HepG2 (cell line): ENCODE results near the gene MPV17L2. TPM values are rescaled to one million over a fixed set of nuclear protein-coding genes. Genes with fewer than 3 reads are reported as not detected.

Experiments
- FLYWCH1 ChIP-seq: sonication (generic); formaldehyde crosslinking; IDR thresholded peaks from 2 replicates; pipeline ENCODE4 v1.8.1; 2023; ENCODE audit warnings: mild to moderate bottlenecking, missing genetic modification reagents
- HDAC2 ChIP-seq: sonication (generic); formaldehyde crosslinking; IDR thresholded peaks from 2 replicates; pipeline ENCODE4 v1.4.0; 2020; ENCODE audit warnings: missing genetic modification reagents
- MAFF ChIP-seq: IDR thresholded peaks from 2 replicates; pipeline ENCODE4 v1.6.1; 2011; ENCODE audit warnings: low read depth, low read length, improper control_type of control experiment
- NFE2L1 ChIP-seq: sonication (generic); formaldehyde crosslinking; IDR thresholded peaks from 2 replicates; pipeline ENCODE4 v1.4.0; 2020; ENCODE audit warnings: missing genetic modification reagents, mild to moderate bottlenecking, borderline replicate concordance
- NR2C2 ChIP-seq: sonication (generic); formaldehyde crosslinking; IDR thresholded peaks from 2 replicates; pipeline ENCODE4 v1.4.0; 2020; ENCODE audit warnings: missing genetic modification reagents, mild to moderate bottlenecking, moderate library complexity, borderline replicate concordance
- PCBP2 ChIP-seq: fragments of 200-400 bp; formaldehyde crosslinking; optimal IDR thresholded peaks from 2 replicates; pipeline ENCODE3; 2018; ENCODE audit warnings: low read length, low read depth; ENCODE audit not compliant: poor library complexity, severe bottlenecking
- POGZ ChIP-seq: sonication (generic); formaldehyde crosslinking; IDR thresholded peaks from 2 replicates; pipeline ENCODE4 v1.4.0; 2020; ENCODE audit warnings: mild to moderate bottlenecking, missing genetic modification reagents
- SMYD3 ChIP-seq: sonication (generic); formaldehyde crosslinking; IDR thresholded peaks from 2 replicates; pipeline ENCODE4 v1.8.1; 2023; ENCODE audit warnings: mild to moderate bottlenecking, missing genetic modification reagents
- TBX3 ChIP-seq: fragments of 450-650 bp; IDR thresholded peaks from 2 replicates; pipeline ENCODE4 v1.6.1; 2017; ENCODE audit warnings: antibody characterized with exemption, mild to moderate bottlenecking, inconsistent platforms, borderline replicate concordance
- TRIM24 ChIP-seq: sonication (generic); formaldehyde crosslinking; IDR thresholded peaks from 2 replicates; pipeline ENCODE4 v1.8.0; 2022; ENCODE audit warnings: mild to moderate bottlenecking, missing genetic modification reagents
- ZBTB7B ChIP-seq: sonication (generic); formaldehyde crosslinking; IDR thresholded peaks from 2 replicates; pipeline ENCODE4 v1.4.0; 2020; ENCODE audit warnings: missing genetic modification reagents
- ZNF256 ChIP-seq: sonication (generic); formaldehyde crosslinking; conservative IDR thresholded peaks from 2 replicates; pipeline ENCODE4 v1.4.0; 2020; ENCODE audit warnings: missing genetic modification reagents
- ZNF552 ChIP-seq: sonication (generic); formaldehyde crosslinking; IDR thresholded peaks from 2 replicates; pipeline ENCODE4 v1.9.0; 2022; ENCODE audit warnings: missing genetic modification reagents, mild to moderate bottlenecking, borderline replicate concordance
- ZNF562 ChIP-seq: sonication (generic); formaldehyde crosslinking; IDR thresholded peaks from 2 replicates; pipeline ENCODE4 v1.8.0; 2022; ENCODE audit warnings: missing genetic modification reagents, borderline replicate concordance
- polyA plus RNA-seq, 8 experiments: library from polyadenylated mRNA; depleted of rRNA in 3 of 8; stranded (reverse) in 7 of 8; unstranded in 1 of 8; fragments of >200 nt; fragmentation: Illumina TruSeq in 4 of 8; extraction: Trizol in 4 of 8; gene quantifications; 2 replicates each; pipeline versions ENCODE4 v1.2.1 to v1.2.3, GENCODE V29; 2011 to 2016; ENCODE audit warnings: low read depth in 4 of 8, missing spikeins in 1 of 8, mixed read lengths in 1 of 8; ENCODE audit not compliant: insufficient read depth in 1 of 8
- total RNA-seq, 5 experiments: library from RNA; depleted of rRNA; stranded (reverse); fragments of >200 nt; fragmentation: Illumina TruSeq; extraction: Trizol; gene quantifications; 2 replicates each; pipeline ENCODE4 v1.2.3, GENCODE V29; 2016; ENCODE audit warnings: low read depth in 1 of 5
- TF ChIP-seq, protein P1 (sequence below): sonication (generic); formaldehyde crosslinking; IDR thresholded peaks from 2 replicates; pipeline ENCODE4 v1.8.0; 2022; ENCODE audit warnings: missing genetic modification reagents, mild to moderate bottlenecking, moderate library complexity, borderline replicate concordance
- TF ChIP-seq, protein P2 (sequence below): sonication (generic); formaldehyde crosslinking; IDR thresholded peaks from 2 replicates; pipeline ENCODE4 v1.5.0; 2020; ENCODE audit warnings: mild to moderate bottlenecking, low read depth, missing genetic modification reagents, borderline replicate concordance
- TF ChIP-seq, protein P3 (sequence below): sonication (generic); formaldehyde crosslinking; IDR thresholded peaks from 2 replicates; pipeline ENCODE4 v1.4.0; 2020; ENCODE audit warnings: missing genetic modification reagents
- TF ChIP-seq, protein P4 (sequence below): IDR thresholded peaks from 2 replicates; pipeline ENCODE4 v1.6.1; 2016; ENCODE audit warnings: missing biosample characterization, missing genetic modification reagents, low read depth
- TF ChIP-seq, protein P5 (sequence below), 2 experiments: sonication (generic) in 1 of 2; formaldehyde crosslinking in 1 of 2; IDR thresholded peaks; 2 replicates each; pipeline versions ENCODE4 v1.4.0 to v1.6.1; 2018 to 2020; ENCODE audit warnings: missing genetic modification reagents in 2 of 2, borderline replicate concordance in 1 of 2, low read depth in 1 of 2, mild to moderate bottlenecking in 1 of 2, missing biosample characterization in 1 of 2

Gene MPV17L2
- total and polyA plus RNA-seq, 2 of the 13 experiments (the other 11 are each of a cell fraction or from before 2014, with no cell fraction given): 13.6 to 16.7 TPM

DNA sequence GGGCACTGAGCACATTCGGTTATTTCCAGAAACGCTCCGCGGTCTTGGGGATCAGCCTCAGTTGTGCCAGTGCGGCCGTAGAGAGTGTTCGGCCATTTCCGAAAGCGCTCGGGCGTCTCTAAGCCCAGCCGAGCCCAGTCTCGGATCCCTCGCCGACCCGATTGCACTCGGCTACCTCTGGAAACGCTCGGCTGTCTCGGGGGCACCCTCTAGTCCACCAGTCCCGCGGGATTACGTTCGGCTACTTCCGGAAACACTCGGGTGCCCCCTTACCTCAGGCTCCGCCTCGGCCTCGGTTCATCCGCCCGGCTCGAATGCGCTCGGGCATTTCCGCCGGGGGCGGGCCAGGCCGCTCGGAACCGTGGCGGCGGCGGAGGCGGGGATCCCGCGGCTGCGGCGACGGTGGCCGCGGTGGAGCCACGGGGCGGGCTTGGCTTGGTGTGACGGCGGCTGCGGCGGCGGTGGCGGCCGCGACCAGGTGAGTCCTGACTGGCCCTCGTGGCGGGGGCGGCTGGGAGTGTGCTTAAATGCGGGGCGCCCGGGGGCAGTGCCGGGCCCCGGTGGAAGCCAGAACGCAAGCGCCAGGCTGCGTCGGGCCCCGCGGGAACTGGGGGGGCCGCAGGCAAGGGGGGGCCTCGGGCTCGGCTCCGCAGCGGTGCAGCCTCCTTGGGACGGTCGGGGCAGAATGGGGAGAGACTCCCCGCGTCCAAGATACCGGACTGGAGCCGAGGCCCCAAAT, 40.0 kb upstream of the MPV17L2 start, which contains the start of gene PIK3R2 (continued):
- TF ChIP-seq, protein P1, sequence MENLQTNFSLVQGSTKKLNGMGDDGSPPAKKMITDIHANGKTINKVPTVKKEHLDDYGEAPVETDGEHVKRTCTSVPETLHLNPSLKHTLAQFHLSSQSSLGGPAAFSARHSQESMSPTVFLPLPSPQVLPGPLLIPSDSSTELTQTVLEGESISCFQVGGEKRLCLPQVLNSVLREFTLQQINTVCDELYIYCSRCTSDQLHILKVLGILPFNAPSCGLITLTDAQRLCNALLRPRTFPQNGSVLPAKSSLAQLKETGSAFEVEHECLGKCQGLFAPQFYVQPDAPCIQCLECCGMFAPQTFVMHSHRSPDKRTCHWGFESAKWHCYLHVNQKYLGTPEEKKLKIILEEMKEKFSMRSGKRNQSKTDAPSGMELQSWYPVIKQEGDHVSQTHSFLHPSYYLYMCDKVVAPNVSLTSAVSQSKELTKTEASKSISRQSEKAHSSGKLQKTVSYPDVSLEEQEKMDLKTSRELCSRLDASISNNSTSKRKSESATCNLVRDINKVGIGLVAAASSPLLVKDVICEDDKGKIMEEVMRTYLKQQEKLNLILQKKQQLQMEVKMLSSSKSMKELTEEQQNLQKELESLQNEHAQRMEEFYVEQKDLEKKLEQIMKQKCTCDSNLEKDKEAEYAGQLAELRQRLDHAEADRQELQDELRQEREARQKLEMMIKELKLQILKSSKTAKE (CRISPR knock-in tag): no peak
- TF ChIP-seq ZNF256 (CRISPR knock-in tag) (no peak), ZNF552 (CRISPR knock-in tag) (no peak), FLYWCH1 (CRISPR knock-in tag) (no peak), SMYD3 (0 out of 2 replicates have a peak, but pooled peaks have one; percentile 48), TRIM24 (CRISPR knock-in tag) (no peak), POGZ (CRISPR knock-in tag) (no peak), ZBTB7B (no peak), PCBP2 (no peak), TBX3 (no peak), NR2C2 (CRISPR knock-in tag) (no peak), ZNF562 (no peak), HDAC2 (CRISPR knock-in tag) (no peak), MAFF (no peak), NFE2L1 (no peak)
- TF ChIP-seq, protein P2, sequence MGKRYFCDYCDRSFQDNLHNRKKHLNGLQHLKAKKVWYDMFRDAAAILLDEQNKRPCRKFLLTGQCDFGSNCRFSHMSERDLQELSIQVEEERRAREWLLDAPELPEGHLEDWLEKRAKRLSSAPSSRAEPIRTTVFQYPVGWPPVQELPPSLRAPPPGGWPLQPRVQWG: no peak
- TF ChIP-seq, protein P3, sequence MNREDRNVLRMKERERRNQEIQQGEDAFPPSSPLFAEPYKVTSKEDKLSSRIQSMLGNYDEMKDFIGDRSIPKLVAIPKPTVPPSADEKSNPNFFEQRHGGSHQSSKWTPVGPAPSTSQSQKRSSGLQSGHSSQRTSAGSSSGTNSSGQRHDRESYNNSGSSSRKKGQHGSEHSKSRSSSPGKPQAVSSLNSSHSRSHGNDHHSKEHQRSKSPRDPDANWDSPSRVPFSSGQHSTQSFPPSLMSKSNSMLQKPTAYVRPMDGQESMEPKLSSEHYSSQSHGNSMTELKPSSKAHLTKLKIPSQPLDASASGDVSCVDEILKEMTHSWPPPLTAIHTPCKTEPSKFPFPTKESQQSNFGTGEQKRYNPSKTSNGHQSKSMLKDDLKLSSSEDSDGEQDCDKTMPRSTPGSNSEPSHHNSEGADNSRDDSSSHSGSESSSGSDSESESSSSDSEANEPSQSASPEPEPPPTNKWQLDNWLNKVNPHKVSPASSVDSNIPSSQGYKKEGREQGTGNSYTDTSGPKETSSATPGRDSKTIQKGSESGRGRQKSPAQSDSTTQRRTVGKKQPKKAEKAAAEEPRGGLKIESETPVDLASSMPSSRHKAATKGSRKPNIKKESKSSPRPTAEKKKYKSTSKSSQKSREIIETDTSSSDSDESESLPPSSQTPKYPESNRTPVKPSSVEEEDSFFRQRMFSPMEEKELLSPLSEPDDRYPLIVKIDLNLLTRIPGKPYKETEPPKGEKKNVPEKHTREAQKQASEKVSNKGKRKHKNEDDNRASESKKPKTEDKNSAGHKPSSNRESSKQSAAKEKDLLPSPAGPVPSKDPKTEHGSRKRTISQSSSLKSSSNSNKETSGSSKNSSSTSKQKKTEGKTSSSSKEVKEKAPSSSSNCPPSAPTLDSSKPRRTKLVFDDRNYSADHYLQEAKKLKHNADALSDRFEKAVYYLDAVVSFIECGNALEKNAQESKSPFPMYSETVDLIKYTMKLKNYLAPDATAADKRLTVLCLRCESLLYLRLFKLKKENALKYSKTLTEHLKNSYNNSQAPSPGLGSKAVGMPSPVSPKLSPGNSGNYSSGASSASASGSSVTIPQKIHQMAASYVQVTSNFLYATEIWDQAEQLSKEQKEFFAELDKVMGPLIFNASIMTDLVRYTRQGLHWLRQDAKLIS (CRISPR knock-in tag): no peak
- TF ChIP-seq, protein P4, sequence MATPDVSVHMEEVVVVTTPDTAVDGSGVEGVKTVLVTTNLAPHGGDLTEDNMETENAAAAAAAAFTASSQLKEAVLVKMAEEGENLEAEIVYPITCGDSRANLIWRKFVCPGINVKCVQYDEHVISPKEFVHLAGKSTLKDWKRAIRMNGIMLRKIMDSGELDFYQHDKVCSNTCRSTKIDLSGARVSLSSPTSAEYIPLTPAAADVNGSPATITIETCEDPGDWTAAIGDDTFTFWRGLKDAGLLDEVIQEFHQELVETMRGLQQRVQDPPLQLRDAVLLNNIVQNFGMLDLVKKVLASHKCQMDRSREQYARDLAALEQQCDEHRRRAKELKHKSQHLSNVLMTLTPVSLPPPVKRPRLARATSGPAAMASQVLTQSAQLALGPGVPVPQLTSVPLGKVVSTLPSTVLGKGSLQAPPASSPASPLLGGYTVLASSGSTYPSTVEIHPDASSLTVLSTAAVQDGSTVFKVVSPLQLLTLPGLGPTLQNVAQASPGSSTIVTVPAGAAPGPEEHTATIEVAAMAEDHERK: no peak
- TF ChIP-seq, protein P5, sequence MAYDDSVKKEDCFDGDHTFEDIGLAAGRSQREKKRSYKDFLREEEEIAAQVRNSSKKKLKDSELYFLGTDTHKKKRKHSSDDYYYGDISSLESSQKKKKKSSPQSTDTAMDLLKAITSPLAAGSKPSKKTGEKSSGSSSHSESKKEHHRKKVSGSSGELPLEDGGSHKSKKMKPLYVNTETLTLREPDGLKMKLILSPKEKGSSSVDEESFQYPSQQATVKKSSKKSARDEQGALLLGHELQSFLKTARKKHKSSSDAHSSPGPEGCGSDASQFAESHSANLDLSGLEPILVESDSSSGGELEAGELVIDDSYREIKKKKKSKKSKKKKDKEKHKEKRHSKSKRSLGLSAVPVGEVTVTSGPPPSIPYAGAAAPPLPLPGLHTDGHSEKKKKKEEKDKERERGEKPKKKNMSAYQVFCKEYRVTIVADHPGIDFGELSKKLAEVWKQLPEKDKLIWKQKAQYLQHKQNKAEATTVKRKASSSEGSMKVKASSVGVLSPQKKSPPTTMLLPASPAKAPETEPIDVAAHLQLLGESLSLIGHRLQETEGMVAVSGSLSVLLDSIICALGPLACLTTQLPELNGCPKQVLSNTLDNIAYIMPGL (CRISPR knock-in tag; IDR thresholded peaks at IDR 0.05; ENCODE audit: borderline replicate concordance in 1 of 2, low read depth in 1 of 2): 0 out of 4 replicates have a peak, but pooled peaks of 1 of the 2 experiments have one; percentile 36
